Smooth muscle cell (in vitro differentiated cells): Measurements from ENCODE around the gene LTO1. TPM values are rescaled to one million over a fixed set of nuclear protein-coding genes. Genes with fewer than 3 reads are reported as not detected.
A peak's percentile ranks its signal among the peaks of the same experiment; 100 is the strongest.

Experiments
- DNase-seq: peaks from one replicate; lab custom pipeline; 2025; ENCODE audit not compliant: unreplicated experiment; lab: John Stamatoyannopoulos, UW
- H2AFZ ChIP-seq: fragments of 200-600 bp; sonication (generic); 2 replicates; pipeline ENCODE4 v1.6.0; 2016; ENCODE audit warnings: antibody characterized with exemption, low read depth, mild to moderate bottlenecking
- H3F3A ChIP-seq: fragments of 200-600 bp; sonication (generic); 2 replicates; pipeline ENCODE4 v1.6.0; 2017; ENCODE audit warnings: antibody characterized with exemption, low read depth
- H3K27ac ChIP-seq: fragments of 200-600 bp; sonication (generic); 2 replicates; pipeline ENCODE4 v1.5.1; 2016; ENCODE audit warnings: low read depth, mild to moderate bottlenecking
- H3K27me3 ChIP-seq: fragments of 200-600 bp; sonication (generic); 2 replicates; pipeline ENCODE4 v1.6.1; 2016; ENCODE audit warnings: low read depth, mild to moderate bottlenecking
- H3K36me3 ChIP-seq: fragments of 200-600 bp; sonication (generic); 2 replicates; pipeline ENCODE4 v1.5.1; 2016; ENCODE audit warnings: low read depth
- H3K4me1 ChIP-seq: fragments of 200-600 bp; sonication (generic); 2 replicates; pipeline ENCODE4 v1.5.1; 2016; ENCODE audit warnings: low read depth
- H3K4me2 ChIP-seq: fragments of 200-600 bp; sonication (generic); 2 replicates; pipeline ENCODE4 v1.6.0; 2016; ENCODE audit warnings: mild to moderate bottlenecking
- H3K4me3 ChIP-seq: fragments of 200-600 bp; sonication (generic); 2 replicates; pipeline ENCODE4 v1.5.1; 2016; ENCODE audit warnings: mild to moderate bottlenecking
- H3K79me2 ChIP-seq: fragments of 200-600 bp; sonication (generic); 2 replicates; pipeline ENCODE4 v1.6.0; 2016; ENCODE audit warnings: low read depth, mild to moderate bottlenecking
- H3K9ac ChIP-seq: fragments of 200-600 bp; sonication (generic); 2 replicates; pipeline ENCODE4 v1.6.0; 2016; ENCODE audit warnings: low read depth
- H3K9me3 ChIP-seq: fragments of 200-600 bp; sonication (generic); replicated peaks from 2 replicates; pipeline ENCODE4 v1.5.1; 2016; ENCODE audit warnings: low read depth
- H4K20me1 ChIP-seq: fragments of 200-600 bp; sonication (generic); 2 replicates; pipeline ENCODE4 v1.6.0; 2016; ENCODE audit warnings: low read depth
- CTCF ChIP-seq: fragments of 200-600 bp; sonication (generic); IDR thresholded peaks from 2 replicates; pipeline ENCODE4 v1.5.1; 2017; ENCODE audit warnings: borderline replicate concordance, mild to moderate bottlenecking, antibody characterized with exemption; ENCODE audit not compliant: insufficient read depth, poor library complexity, severe bottlenecking
- WGBS: methylation state at CpG from one replicate; pipeline ENCODE4 v1.1.7; 2016; ENCODE audit warnings: low lambda C conversion rate; 5-methylcytosine and 5-hydroxymethylcytosine counted together
- polyA plus RNA-seq: library from polyadenylated mRNA; unstranded; fragments of >200 nt; fragmentation: Nextera tagmentation; extraction: Ambion mirVana; gene quantifications from 2 replicates; pipeline ENCODE4 v1.2.1, GENCODE V29; 2016
- total RNA-seq: library from RNA; depleted of rRNA; stranded (reverse); fragments of >200 nt; gene quantifications from 2 replicates; pipeline ENCODE4 v1.2.3, GENCODE V29; 2014

LTO1 gene
- total and polyA plus RNA-seq, 2 experiments from 2014 or later: 8.0 to 17.3 TPM

- no peak overlapping the region for H3K27ac ChIP-seq
Observed at GRCh38 chr11:69718912-69719311, 43.8 kb upstream of the LTO1 start.

GRCh38 chr11:69718147-69718546 lies 43.0 kb upstream of the LTO1 start:
- TF ChIP-seq CTCF: peak; percentile 74
- Histone ChIP-seq H3K36me3 (no peaks in the 10 kb centered on the region), H2AFZ (peak overlapping the region; percentile 7), H3K4me2 (no peak overlapping the region), H3K27me3 (peaks cover 15% of the 10 kb centered on the region), H3K79me2 (no peaks in the 10 kb centered on the region), H3K27ac (no peak overlapping the region), H3K9ac (no peak overlapping the region), H4K20me1 (no peaks in the 10 kb centered on the region), H3K4me3 (no peak overlapping the region), H3K9me3 (no peaks in the 10 kb centered on the region), H3K4me1 (no peaks in the 10 kb centered on the region), H3F3A (no peaks in the 10 kb centered on the region)
- WGBS: 3% methylated on average over 13 of the region's 13 CpGs
- no peak for DNase-seq

More at GRCh38 chr11:69718912-69719311, 43.8 kb upstream of the LTO1 start:
- no peaks in the 10 kb centered on the region for H4K20me1 ChIP-seq
- H3K27me3 ChIP-seq: peaks cover 15% of the 10 kb centered on the region
- no peak overlapping the region for H3K4me3 ChIP-seq
- H3K4me1 ChIP-seq: no peaks in the 10 kb centered on the region
- no peak overlapping the region for H3K9ac ChIP-seq
- H3K9me3 ChIP-seq: no peaks in the 10 kb centered on the region
- no peak overlapping the region for H3K4me2 ChIP-seq
- no peak overlapping the region for H2AFZ ChIP-seq
- H3K36me3 ChIP-seq: no peaks in the 10 kb centered on the region
- WGBS: 90% methylated on average over 8 of the region's 8 CpGs
- TF ChIP-seq CTCF: no peak
- DNase-seq: no peak
- H3F3A ChIP-seq: no peaks in the 10 kb centered on the region
- no peaks in the 10 kb centered on the region for H3K79me2 ChIP-seq

- Histone ChIP-seq H3K27me3 (peaks cover 15% of the 10 kb centered on the region), H3K9ac (no peak overlapping the region), H3K4me2 (no peak overlapping the region), H3K4me1 (no peaks in the 10 kb centered on the region), H3K36me3 (no peaks in the 10 kb centered on the region), H3K9me3 (no peaks in the 10 kb centered on the region), H3K27ac (no peak overlapping the region), H3K79me2 (no peaks in the 10 kb centered on the region), H3F3A (no peaks in the 10 kb centered on the region), H3K4me3 (no peak overlapping the region), H2AFZ (no peak overlapping the region), H4K20me1 (no peaks in the 10 kb centered on the region)
- no peak for TF ChIP-seq CTCF
- DNase-seq: no peak
- WGBS: 69% methylated on average over 5 of the region's 6 CpGs
Observed at GRCh38 chr11:69716891-69717747, 42.0 kb upstream of the LTO1 start.
